GM18502 (cell line): ENCODE data around the gene LMO1.

Experiments
- ATAC-seq: cut with Tn5 transposase; IDR thresholded peaks from one replicate; pipeline ENCODE4 v1.9.1; 2021; ENCODE audit warnings: mild to moderate bottlenecking; ENCODE audit not compliant: unreplicated experiment, poor library complexity

LMO1 gene

DNA sequence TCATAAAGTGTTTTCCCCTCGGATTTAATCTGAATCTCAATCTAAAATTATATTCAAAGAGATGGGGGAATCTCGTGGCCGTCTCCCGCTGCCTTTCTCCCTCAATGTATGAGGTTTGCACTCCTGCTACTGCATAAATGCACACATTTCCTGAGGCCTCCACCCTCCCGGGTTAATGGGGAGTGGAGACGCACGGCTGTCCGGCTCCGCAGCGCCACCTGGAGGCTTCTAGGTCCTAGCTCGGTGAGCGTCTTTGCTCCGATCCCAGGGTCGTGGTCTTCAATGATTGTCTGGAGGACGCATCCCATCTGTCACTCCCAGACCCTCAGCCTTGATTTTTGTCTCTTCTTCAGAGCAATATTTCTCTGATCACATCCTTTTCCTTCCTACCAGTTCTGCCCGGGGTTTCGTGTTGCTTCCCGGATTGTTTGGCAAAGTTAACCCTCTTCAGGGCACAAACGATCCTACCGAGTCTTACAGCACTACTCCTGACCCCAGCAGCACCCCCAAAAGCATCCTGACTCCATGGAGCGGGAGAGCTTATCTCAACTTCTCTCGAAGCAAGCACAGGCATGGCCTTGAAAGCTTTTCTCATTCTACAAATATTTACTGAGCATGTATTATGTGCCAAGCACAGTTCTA lies at the start of gene LMO1:
Gene LMO1, minus strand, starts transcription at position 110 of the 642 bp plus-strand sequence. CDS start 516 bp downstream, outside the sequence.
- ATAC-seq = peak; percentile 76

DNA sequence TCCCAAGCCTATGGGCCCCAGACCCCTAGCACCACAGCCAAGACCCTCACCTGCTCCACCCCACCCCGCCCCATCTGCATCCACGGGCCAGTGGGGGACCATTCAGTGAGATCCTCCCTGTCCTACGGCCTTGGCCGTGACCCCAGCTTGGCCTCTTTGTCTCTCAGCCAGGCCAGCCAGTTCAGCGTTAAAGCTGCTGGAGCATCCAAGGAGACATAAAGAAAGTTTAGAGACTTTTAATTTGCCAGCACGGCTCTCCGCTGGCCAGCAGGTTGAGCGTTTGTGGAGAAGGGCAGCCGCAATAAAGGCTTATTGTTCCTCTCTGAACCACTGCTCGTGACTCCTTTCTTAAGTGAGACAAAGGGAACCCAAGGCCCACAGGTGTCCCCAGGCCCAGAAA lies 49.3 kb upstream of the LMO1 start:
- no peak for ATAC-seq

DNA sequence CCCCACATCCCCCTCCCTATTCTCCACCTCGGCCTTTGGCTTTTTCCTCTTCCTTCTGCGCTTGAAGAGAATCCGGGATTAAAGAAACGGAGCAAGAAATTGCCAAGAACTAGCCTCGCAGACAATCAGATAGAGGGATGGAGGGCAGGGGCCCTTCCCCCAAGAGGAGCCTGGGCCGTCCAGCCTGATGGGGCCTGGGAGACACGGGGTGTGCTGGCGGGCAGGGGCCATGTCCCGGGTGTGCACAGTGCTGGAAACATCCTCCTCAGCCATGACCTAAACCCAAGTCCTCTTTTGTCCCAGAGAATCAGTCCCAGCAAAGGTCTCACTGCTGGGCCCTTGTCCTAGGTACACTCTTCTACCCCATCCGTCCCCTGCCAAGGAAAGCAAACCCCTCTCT lies 47.7 kb upstream of the LMO1 start:
- ATAC-seq = no peak

DNA sequence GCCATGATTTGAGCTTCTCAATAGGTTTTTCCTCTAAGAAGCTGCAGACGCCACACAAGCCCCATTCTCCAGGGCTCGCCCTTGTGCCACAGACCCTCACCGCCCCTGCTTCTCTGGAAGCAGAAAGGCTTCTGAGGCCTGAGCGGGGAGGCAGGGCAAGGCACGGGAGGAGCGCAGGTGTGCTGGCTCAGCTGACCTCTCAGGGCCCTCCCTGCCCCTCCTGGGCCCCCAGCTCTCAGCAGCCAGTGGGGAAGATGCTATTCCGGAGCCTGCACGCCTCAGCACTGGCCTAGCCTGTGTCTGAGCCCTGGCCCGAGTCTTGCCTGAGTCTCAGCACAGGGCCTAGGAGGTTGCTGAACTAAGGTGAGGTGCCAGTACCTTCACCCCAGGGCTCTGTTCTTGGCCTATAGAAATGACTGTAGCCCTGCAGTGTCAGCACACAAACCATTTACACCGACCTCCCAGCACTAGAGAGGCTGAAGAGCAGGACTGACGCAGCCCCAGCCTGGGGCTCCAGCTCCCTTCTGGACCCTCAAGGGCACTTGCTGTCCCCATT lies 47.1 kb upstream of the LMO1 start:
- no peak for ATAC-seq

DNA sequence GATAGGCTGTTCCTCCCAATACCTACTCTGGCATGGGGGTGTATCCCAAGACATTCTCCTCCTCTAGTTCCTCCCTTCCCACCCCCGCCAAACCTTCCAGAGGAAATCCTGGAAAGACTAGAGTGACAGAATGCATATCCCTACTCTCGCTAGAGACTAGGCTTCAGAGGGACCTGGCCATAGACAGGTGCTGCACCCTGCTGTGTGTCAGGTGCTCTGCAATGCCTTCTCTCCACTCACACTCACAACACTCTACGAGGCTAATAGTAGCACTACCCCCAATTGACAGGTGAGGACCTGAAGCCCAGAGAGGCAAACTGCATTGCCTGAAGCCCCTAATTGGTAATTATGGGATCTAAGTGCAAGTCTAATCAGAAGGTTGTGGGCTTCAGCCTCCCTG lies 46.2 kb upstream of the LMO1 start:
- no peak for ATAC-seq

DNA sequence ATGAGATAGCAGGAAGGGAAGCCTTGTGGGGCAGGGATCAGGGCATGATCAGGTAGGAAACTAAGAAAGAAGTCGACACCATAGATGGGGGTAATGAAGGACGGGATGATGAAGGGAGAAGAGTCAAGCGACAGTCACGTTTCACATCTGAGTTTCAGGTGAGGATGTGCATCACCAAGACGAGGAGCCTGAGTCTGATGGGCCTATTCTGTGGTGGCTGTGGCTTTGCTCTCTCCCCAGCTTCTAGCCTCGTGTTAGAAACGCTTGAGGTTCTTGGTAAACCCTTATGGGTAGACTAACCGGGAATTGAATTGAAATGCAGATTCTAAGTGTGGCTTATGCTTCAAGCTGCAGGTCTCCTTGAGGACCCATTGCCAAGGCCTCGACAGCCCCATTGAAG lies 45.6 kb upstream of the LMO1 start:
- ATAC-seq = no peak

DNA sequence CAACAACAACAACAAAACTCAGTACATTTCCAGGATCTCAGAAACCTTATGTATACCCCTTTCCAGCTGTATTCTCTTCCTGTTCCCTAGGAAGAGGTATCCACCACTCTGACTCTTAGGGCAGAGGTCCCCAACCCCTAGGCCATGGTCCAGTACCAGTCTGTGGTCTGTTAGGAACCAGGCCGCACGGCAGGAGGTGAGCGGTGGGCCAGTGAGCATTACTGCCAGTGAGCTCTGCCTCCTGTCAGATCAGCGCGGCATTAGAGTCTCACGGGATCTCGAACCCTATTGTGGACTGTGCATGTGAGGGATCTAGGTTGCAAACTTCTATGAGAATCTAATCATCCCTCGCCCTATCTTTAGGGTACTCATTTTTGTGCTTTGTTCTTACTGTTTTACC lies 43.9 kb upstream of the LMO1 start:
- ATAC-seq = no peak

DNA sequence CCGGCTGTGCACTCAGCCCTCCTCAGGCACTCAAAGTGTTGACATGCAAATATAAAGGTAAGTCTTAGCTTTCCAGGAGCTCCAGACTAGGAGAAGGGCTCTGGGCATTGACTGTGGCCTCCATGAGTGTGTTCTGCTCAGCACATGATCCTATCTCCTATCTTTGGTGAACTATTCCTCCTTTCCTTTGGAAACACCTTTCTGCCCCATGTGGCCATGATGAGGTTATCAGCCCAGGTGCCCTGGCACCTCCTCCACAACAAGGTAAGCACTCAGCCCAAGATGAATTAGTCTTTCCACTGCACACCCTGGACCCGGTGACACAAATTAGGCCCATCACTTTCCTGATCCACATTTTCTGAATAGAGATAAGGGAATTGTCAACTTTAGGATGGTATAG lies 37.9 kb upstream of the LMO1 start:
- no peak for ATAC-seq

DNA sequence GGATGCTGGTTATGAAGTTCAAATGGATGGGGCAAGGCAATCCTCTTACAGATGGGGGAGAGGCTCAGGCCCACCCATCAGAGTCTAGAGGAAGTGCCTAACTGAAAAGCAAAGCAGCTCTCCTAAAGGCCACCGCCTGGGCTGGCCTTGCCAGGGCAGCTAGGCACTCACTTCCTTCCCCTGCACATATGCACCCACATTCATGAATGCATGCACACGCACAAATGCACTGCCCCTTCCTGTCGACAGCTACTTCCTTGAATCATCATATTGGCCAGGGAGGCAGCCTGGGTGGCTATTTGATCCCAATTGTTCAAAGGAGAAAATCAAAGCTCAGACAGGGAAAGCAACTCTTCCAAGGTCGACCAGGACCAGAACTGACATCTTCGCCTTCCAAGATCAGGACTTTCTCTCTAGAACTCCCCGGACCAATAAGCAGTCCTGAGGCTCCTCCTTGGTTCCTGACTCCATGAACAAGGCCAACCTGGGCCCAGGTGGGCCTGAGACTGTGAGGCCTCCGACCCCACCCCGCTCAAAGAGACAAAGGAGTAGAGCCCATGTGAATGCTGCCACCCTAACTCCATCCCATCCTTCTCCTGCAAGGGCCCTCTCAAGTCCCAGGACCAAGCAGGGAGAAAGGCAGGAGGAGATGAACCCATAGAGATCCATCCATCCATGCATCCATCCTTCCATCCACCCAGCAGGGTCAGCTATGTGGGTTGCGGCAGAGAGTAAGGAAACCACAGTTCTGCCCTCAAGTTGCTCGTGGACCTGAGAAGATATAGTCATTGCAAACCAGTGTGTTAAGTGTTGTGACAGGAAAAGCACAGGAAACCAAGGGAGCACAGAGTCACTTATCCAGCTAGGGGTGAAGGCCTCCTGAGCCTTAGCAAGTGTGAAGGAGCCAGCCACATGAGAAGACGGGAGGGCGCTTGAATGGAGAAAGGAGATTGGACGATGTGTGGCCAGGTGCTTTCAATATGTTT lies 35.4 kb upstream of the LMO1 start:
- no peak for ATAC-seq

DNA sequence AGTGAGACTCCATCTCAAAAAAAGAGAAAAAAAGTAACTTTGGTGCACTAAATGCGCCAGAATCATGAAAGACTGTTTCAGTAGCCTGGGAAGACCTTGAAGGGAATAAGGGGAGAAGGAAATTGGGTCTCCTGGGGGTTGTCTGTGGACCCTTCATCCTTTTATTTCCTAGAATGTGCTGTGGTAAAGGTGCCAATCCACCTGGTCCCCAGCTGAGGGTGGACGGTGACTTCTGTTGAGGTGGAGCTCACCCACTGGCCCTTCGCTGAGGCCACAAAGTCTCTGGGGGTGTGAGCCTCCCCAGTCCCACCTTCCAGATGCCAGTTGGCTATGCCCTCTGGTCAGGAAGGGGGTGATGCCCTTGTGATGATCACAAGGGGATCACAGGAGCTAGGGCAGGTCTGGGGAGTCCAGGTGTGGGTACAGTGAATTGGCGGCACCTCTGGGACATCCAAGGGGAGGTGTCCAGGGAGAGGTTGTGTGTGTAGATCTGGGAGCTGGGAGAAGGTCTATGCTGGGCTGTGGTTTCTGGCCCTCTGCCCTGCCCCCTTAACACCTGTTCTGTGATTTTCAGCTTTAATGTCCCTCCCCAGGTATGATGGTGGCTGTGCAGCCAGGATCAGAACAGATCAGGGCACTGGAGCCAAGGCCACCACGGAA lies 34.2 kb upstream of the LMO1 start:
- ATAC-seq = no peak

DNA sequence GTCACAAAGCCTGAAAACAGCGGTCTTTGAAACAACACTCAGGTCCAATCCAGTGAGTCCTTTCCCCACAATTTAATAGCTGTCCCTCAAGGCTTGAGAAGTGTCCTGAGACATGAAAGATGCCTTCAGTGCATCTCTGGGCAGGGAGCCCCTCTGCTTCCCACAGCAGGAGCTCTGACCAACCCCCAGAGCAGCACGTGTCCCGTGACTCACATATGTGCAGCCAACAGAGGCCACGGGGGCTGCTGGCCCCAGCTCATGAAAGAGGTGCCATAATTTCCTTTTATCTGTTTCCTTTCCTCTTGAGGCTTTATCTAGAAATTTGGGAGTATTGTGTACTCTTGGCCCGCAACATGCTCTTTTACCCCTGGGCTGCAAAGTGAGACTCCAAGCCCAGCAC lies 33.2 kb upstream of the LMO1 start:
- ATAC-seq = no peak

DNA sequence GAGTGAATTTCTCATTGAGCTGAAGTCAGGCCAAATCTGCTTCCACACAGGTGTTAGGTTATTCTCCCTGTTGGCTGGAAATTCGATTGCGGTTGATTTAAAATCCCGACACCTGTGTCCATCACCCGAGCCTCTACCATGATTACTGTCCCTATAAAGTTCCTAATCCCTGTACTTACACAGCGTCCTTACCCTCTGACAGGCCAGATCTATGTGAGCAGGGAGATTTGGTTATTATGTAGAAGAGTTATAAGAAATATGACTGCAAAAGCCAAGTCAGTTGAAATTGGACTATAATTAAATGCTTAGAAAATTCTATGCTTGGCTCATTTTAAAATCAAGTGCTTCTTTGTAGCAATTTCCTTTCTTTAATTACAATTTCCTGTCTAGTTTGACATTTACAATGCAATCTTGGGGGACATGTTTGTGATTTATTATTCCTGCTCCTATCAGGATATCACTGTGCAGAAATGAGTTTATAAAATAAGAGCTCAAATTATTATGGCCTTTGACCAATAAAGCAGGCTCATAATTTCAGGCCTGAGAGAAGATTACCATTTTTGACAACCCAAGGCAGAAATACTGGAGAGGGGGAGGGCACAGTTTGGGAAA lies 32.5 kb upstream of the LMO1 start:
- no peak for ATAC-seq

DNA sequence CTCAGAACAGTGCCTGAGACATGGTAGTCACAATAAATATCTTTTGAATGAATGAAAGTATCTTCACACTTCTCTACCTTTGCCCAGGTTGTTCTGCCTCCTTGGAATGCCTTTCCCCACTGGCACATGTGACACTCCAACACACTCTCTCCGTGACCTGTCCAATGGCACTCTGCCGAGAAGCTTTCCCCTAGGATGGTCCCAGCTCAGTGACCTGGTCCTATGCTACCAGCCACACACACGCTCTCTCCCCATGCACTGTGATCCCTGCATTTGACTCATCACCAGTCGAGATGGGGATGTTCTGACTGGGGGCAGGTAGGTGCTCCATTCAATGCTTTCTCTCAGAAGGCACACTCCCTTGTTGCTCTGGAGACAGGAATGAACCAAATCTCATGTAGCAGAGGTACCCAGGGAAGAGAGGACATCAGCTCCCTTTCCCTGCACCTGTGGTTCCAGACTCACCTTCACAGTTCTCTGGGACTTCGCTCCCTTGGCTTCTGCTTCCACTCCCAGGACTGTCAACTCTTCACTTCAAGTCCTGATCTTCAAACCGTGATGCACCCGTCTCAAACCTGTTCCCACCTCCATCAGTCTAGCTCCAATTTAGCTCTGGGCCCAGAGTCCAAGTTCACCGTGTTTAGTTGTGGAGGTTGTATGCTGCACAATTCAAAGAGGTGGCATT lies 30.7 kb upstream of the LMO1 start:
- no peak for ATAC-seq

DNA sequence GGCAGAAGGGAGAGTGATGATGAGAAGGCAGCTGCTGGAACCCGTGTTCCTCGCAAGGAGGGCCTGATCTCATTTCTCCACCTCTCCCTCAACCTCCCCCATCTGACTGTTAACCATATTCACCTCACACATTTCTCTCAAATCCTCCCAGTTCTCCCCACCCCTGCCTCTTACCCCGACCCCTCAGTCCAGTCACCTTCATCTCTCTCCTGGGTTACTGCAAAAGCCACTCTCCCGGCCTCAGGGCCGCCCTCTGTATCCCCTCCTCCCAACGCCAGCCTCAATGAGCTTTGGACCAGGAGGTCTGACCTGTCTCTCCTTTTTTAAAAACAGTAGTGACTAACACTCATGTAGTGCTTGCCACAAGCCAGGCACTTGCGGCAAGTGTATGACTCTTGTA lies 29.5 kb upstream of the LMO1 start:
- no peak for ATAC-seq

DNA sequence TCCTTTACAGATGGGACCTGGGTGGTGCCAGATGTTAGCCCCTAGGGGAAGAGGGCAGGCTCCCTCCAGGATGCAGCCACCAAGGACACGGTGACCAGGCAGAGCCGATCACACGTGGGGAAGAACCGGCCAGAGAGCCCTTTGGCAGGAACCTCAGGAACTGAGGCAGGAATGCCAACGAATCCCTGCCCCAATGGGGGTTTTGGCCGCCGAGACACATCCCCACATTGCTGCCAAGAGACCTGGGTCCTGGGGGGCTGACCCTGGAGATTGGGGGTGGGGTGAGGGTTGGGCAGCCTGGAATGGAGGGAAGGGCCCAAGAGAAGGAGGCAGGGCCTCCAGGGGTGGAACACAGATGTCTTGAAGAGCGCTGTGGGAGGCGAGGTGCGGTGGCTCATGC lies 28.7 kb upstream of the LMO1 start:
- ATAC-seq = no peak

DNA sequence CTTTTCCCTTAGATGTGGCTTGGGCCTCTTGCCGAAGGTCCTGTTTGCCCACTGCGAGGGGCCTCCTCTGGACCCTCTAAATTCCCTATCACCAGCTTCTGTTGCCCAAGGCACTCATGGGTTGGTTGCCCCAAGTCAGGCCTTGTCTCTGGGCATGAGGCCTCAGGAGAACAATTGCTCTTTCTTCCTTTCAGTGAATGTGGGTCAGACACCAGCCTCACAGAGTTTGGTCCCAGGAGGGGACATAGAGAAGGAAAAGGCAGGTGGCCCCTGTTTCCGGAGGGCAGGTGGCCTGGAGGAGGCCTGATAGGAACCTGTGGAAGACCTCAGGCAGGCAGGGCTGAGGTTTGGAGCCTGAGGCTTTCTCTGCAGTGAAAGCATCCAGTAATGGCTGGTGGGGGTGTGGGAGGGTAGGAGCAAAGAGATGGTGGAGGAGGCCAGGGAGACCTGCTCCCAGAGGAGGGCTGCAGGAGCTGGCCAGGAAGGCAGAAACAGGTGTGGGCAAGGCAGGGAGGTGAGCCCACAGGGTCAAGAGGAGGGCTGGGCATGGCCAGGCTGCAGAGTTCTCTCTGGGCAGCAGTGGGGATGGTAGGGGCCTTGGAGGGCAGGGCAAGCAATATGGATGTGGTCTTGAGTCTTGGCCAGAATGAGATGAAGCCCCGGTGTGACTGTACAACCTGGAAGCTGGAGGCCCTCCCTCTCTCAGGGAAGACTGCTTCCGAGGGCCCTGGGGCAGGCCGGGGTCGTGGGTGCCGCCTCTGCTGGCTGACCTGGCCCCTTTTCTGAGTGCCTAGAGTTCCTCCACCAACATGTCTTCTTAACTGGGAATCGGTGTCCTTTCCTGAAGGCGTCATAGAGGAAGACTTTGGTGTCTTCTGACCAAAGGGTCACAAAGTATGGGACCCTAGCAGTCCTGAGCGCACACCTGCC lies 28.0 kb upstream of the LMO1 start:
- no peak for ATAC-seq

DNA sequence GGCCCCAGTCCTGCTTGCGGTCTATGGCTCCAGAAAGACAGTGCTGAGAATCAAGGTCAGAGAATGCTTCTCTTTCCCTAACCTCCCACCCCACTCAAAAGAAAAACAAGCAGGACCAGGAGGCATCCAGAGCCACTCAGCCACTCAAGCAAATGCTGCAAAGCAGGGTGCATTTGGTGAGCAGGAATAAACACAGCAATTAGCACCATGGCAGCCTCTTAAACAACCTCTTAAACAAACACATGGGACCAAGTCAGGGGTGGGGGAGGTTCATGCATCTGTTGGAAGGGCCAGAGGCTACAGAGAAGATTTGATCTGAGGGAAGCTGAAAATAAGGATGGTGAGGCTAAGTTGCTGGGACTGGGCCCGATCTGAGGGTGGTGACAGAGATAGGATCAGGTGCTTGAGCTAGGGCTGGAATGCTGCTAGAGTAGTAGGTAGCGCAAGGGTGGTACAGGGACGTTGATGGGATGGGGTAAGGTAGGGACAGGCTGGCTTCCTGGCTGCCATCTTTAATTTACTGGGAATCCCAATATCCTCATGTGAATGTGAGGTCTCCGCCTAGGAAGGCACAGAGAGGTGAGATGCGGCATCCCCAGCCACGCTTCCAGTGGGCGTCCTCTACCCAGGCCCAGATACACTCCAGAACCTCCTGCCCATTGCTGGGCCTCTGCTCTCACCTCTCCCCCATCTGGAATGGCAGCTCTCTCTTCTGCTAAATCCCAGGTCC lies 26.6 kb upstream of the LMO1 start:
- ATAC-seq = no peak

DNA sequence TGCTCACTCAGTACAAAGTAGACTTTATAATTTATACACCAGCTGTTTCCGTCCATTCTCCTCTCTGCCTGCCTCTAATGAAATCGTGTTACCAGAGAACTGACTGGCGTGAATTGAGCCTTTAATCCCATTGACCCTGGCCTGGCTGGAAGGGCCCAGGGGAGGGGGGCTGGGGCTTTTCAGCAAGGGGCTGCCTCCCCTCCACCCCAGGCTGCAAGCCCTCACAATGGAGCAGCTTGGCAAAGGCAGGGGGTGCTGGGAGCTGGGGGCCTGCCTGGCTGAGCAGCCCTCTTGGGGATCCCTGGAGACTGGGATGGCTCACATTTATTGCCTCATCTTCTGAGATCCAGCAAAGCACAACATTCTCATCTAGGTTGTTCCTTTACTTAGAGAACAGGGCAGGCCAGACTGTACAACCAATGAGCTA lies 25.8 kb upstream of the LMO1 start:
- no peak for ATAC-seq
